HEK293 (cell line): ENCODE data around the gene SCAMP3.
A peak's percentile ranks its signal among the peaks of the same experiment; 100 is the strongest.

ENCODE experiments used
- IKZF3 ChIP-seq: fragments of 450-650 bp; IDR thresholded peaks from 2 replicates; pipeline ENCODE4 v1.5.0; 2018; ENCODE audit warnings: missing biosample characterization, mild to moderate bottlenecking, missing genetic modification characterization, moderate library complexity
- KLF10 ChIP-seq: fragments of 450-650 bp; IDR thresholded peaks from 2 replicates; pipeline ENCODE4 v1.5.1; 2018; ENCODE audit warnings: missing biosample characterization, mild to moderate bottlenecking, missing genetic modification characterization
- KLF16 ChIP-seq: fragments of 450-650 bp; formaldehyde crosslinking; IDR thresholded peaks from 2 replicates; pipeline ENCODE4 v1.5.1; 2017; ENCODE audit warnings: missing biosample characterization, missing genetic modification characterization
- KLF17 ChIP-seq: fragments of 450-650 bp; formaldehyde crosslinking; IDR thresholded peaks from 2 replicates; pipeline ENCODE4 v1.5.1; 2016; ENCODE audit warnings: missing biosample characterization, missing genetic modification characterization
- KLF7 ChIP-seq: fragments of 450-650 bp; formaldehyde crosslinking; IDR thresholded peaks from 2 replicates; pipeline ENCODE4 v1.5.1; 2016; ENCODE audit warnings: missing biosample characterization, missing genetic modification characterization, borderline replicate concordance
- KLF8 ChIP-seq: fragments of 450-650 bp; formaldehyde crosslinking; IDR thresholded peaks from 2 replicates; pipeline ENCODE4 v1.5.1; 2016; ENCODE audit warnings: missing biosample characterization, missing genetic modification characterization
- MZF1 ChIP-seq: fragments of 450-650 bp; formaldehyde crosslinking; IDR thresholded peaks from 2 replicates; pipeline ENCODE4 v1.5.1; 2017; ENCODE audit warnings: missing biosample characterization, missing genetic modification characterization, borderline replicate concordance
- YY1 ChIP-seq: fragments of 450-650 bp; formaldehyde crosslinking; IDR thresholded peaks from 2 replicates; pipeline ENCODE4 v1.5.1; 2018; ENCODE audit warnings: missing biosample characterization, missing genetic modification characterization
- ZBTB11 ChIP-seq: fragments of 450-650 bp; formaldehyde crosslinking; conservative IDR thresholded peaks from 2 replicates; pipeline ENCODE4 v1.5.1; 2016; ENCODE audit warnings: low read depth, missing biosample characterization, missing genetic modification characterization
- ZBTB17 ChIP-seq: fragments of 450-650 bp; formaldehyde crosslinking; IDR thresholded peaks from 2 replicates; pipeline ENCODE4 v1.5.1; 2016; ENCODE audit warnings: missing biosample characterization, missing genetic modification characterization
- ZBTB26 ChIP-seq: fragments of 450-650 bp; formaldehyde crosslinking; optimal IDR thresholded peaks from 2 replicates; pipeline ENCODE3; 2016; ENCODE audit warnings: missing biosample characterization, mild to moderate bottlenecking, missing genetic modification characterization
- ZEB2 ChIP-seq: fragments of 450-650 bp; formaldehyde crosslinking; IDR thresholded peaks from 2 replicates; pipeline ENCODE4 v1.5.1; 2016; ENCODE audit warnings: missing biosample characterization, missing genetic modification characterization
- ZNF114 ChIP-seq: fragments of 450-650 bp; formaldehyde crosslinking; IDR thresholded peaks from 2 replicates; pipeline ENCODE4 v1.5.0; 2017; ENCODE audit warnings: missing biosample characterization, missing genetic modification characterization
- ZNF133 ChIP-seq: fragments of 450-650 bp; formaldehyde crosslinking; IDR thresholded peaks from 2 replicates; pipeline ENCODE4 v1.5.1; 2016; ENCODE audit warnings: missing biosample characterization, missing genetic modification characterization
- ZNF202 ChIP-seq: fragments of 450-650 bp; formaldehyde crosslinking; IDR thresholded peaks from 2 replicates; pipeline ENCODE4 v1.5.1; 2016; ENCODE audit warnings: missing biosample characterization, missing genetic modification characterization, borderline replicate concordance
- ZNF391 ChIP-seq: fragments of 450-650 bp; formaldehyde crosslinking; IDR thresholded peaks from 2 replicates; pipeline ENCODE4 v1.5.1; 2016; ENCODE audit warnings: low read depth, missing biosample characterization, missing genetic modification characterization, borderline replicate concordance
- ZNF394 ChIP-seq: fragments of 450-650 bp; formaldehyde crosslinking; IDR thresholded peaks from 2 replicates; pipeline ENCODE4 v1.5.1; 2016; ENCODE audit warnings: missing biosample characterization, missing genetic modification characterization, mild to moderate bottlenecking, moderate library complexity, borderline replicate concordance
- ZNF423 ChIP-seq: fragments of 450-650 bp; formaldehyde crosslinking; IDR thresholded peaks from 2 replicates; pipeline ENCODE4 v1.5.1; 2016; ENCODE audit warnings: missing biosample characterization, missing genetic modification characterization
- ZNF561 ChIP-seq: fragments of 450-650 bp; IDR thresholded peaks from 2 replicates; pipeline ENCODE4 v1.5.1; 2018; ENCODE audit warnings: missing biosample characterization, missing genetic modification characterization, borderline replicate concordance
- ZNF610 ChIP-seq: fragments of 450-650 bp; formaldehyde crosslinking; IDR thresholded peaks from 2 replicates; pipeline ENCODE4 v1.5.1; 2016; ENCODE audit warnings: missing biosample characterization, missing genetic modification characterization, borderline replicate concordance
- ZNF639 ChIP-seq: fragments of 450-650 bp; formaldehyde crosslinking; IDR thresholded peaks from 2 replicates; pipeline ENCODE4 v1.5.1; 2016; ENCODE audit warnings: missing biosample characterization, missing genetic modification characterization
- ZNF692 ChIP-seq: fragments of 450-650 bp; formaldehyde crosslinking; IDR thresholded peaks from 2 replicates; pipeline ENCODE4 v1.5.1; 2016; ENCODE audit warnings: missing biosample characterization, missing genetic modification characterization
- ZNF785 ChIP-seq: fragments of 450-650 bp; formaldehyde crosslinking; IDR thresholded peaks from 2 replicates; pipeline ENCODE4 v1.5.1; 2016; ENCODE audit warnings: missing biosample characterization, missing genetic modification characterization
- ZSCAN4 ChIP-seq: fragments of 450-650 bp; formaldehyde crosslinking; IDR thresholded peaks from 2 replicates; pipeline ENCODE4 v1.5.1; 2017; ENCODE audit warnings: missing biosample characterization, missing genetic modification characterization
- ZSCAN5A ChIP-seq: fragments of 450-650 bp; formaldehyde crosslinking; IDR thresholded peaks from 2 replicates; pipeline ENCODE4 v1.5.1; 2016; ENCODE audit warnings: missing biosample characterization, missing genetic modification characterization
- ZXDB ChIP-seq: fragments of 450-650 bp; formaldehyde crosslinking; IDR thresholded peaks from 2 replicates; pipeline ENCODE4 v1.5.1; 2016; ENCODE audit warnings: missing biosample characterization, missing genetic modification characterization

SCAMP3 gene

GRCh38 chr1:155255243-155256007 is 6.7 kb downstream of the SCAMP3 start, which contains the start of gene ENTREP3 (continued):
- 0 out of 2 replicates have a peak, but pooled peaks have one; percentile 66 for TF ChIP-seq ZNF785 (tag by site-specific recombination)
- no peak for TF ChIP-seq ZNF423
- peak; percentile 55 for TF ChIP-seq ZBTB26 (tag by site-specific recombination)
- peak; percentile 93 for TF ChIP-seq YY1 (tag by site-specific recombination)
- peak; percentile 86; the same call in 1 of the 2 replicates for TF ChIP-seq ZNF561 (tag by site-specific recombination)
- 0 out of 2 replicates have a peak, but pooled peaks have one; percentile 33 for TF ChIP-seq ZNF391 (tag by site-specific recombination)
- 0 out of 2 replicates have a peak, but pooled peaks have one; percentile 60 for TF ChIP-seq KLF7 (tag by site-specific recombination)
- TF ChIP-seq ZNF202 (tag by site-specific recombination): no peak
- peak; percentile 32; the same call in 1 of the 2 replicates for TF ChIP-seq ZSCAN5A (tag by site-specific recombination)
- peak; percentile 93 for TF ChIP-seq ZBTB17 (tag by site-specific recombination)
- peak; percentile 95 for TF ChIP-seq ZXDB (tag by site-specific recombination)
- TF ChIP-seq IKZF3 (tag by site-specific recombination): peak; percentile 75
- peak; percentile 87 for TF ChIP-seq KLF17 (tag by site-specific recombination)
- TF ChIP-seq ZNF639 (tag by site-specific recombination): peak; percentile 55; the same call in 1 of the 2 replicates
- TF ChIP-seq KLF16 (tag by site-specific recombination): peak; percentile 93
- TF ChIP-seq KLF10 (tag by site-specific recombination): 0 out of 2 replicates have a peak, but pooled peaks have one; percentile 57
- no peak for TF ChIP-seq ZNF133 (tag by site-specific recombination)
- TF ChIP-seq ZNF692 (tag by site-specific recombination): peak; percentile 77
- TF ChIP-seq ZNF610 (tag by site-specific recombination): peak; percentile 93
- peak; percentile 90 for TF ChIP-seq KLF8 (tag by site-specific recombination)
- peak; percentile 84 for TF ChIP-seq ZEB2 (tag by site-specific recombination)
- no peak for TF ChIP-seq ZNF114
- TF ChIP-seq ZNF394 (tag by site-specific recombination): 0 out of 2 replicates have a peak, but pooled peaks have one; percentile 26
- peak; percentile 80 for TF ChIP-seq ZBTB11 (tag by site-specific recombination)
- peak; percentile 98 for TF ChIP-seq MZF1 (tag by site-specific recombination)
- 0 out of 2 replicates have a peak, but pooled peaks have one; percentile 27 for TF ChIP-seq ZSCAN4 (tag by site-specific recombination)
